Immature natural killer cell (primary cell): ENCODE results near the gene POFUT2. TPM values are rescaled to one million over a fixed set of nuclear protein-coding genes. Genes with fewer than 3 reads are reported as not detected.

ENCODE experiments used
- DNase-seq, 3 donors: peaks; one replicate each; pipeline ENCODE4 v3.0.0; 2022; ENCODE audit warnings: mixed read lengths in 1 of 3
- H3K27ac Mint-ChIP-seq, 6 donors: one replicate each; pipeline ENCODE4 v1.8.0; 2020; ENCODE audit warnings: mixed read lengths in 6 of 6, mild to moderate bottlenecking in 5 of 6, inconsistent platforms in 4 of 6, moderate library complexity in 3 of 6
- H3K27me3 Mint-ChIP-seq, 3 donors: one replicate each; pipeline ENCODE4 v1.8.0; 2020 to 2021; ENCODE audit warnings: low read depth in 3 of 3, mild to moderate bottlenecking in 3 of 3, mixed read lengths in 3 of 3, moderate library complexity in 3 of 3, inconsistent platforms in 1 of 3
- H3K36me3 Mint-ChIP-seq, 3 donors: one replicate each; pipeline ENCODE4 v1.8.0; 2020; ENCODE audit warnings: mixed read lengths in 3 of 3, inconsistent platforms in 2 of 3, mild to moderate bottlenecking in 2 of 3
- H3K4me1 Mint-ChIP-seq, 2 donors: one replicate each; pipeline ENCODE4 v1.8.0; 2020; ENCODE audit warnings: inconsistent platforms in 2 of 2, mild to moderate bottlenecking in 2 of 2, mixed read lengths in 2 of 2, moderate library complexity in 1 of 2
- H3K4me3 Mint-ChIP-seq, 5 donors: one replicate each; pipeline ENCODE4 v1.8.0; 2020; ENCODE audit warnings: mild to moderate bottlenecking in 5 of 5, mixed read lengths in 5 of 5, inconsistent platforms in 3 of 5, moderate library complexity in 3 of 5
- H3K9me3 Mint-ChIP-seq, 6 donors: one replicate each; pipeline ENCODE4 v1.8.0; 2020; ENCODE audit warnings: mild to moderate bottlenecking in 6 of 6, mixed read lengths in 6 of 6, inconsistent platforms in 4 of 6, moderate library complexity in 3 of 6
- polyA plus RNA-seq, 3 donors: library from polyadenylated mRNA; unstranded; fragments of 300-500 nt; fragmentation: Illumina TruSeq; gene quantifications; one replicate each; pipeline ENCODE4 v1.2.3, GENCODE V29; 2021

Gene POFUT2
- polyA plus RNA-seq: 1 to 10 TPM; 1.1 to 5.2 (median 4.7) TPM

GRCh38 chr21:45287438-45288391, at the start of gene POFUT2:
Gene POFUT2 (minus strand): TSS chr21:45287895. CDS start chr21:45287871, 24 bp downstream.
- H3K4me1 Mint-ChIP-seq: peaks cover 15 to 23% of the 10 kb centered on the region in 2 donors
- peaks cover 3 to 18% (median 6%) of the 10 kb centered on the region in 3 donors for H3K27me3 Mint-ChIP-seq
- H3K9me3 Mint-ChIP-seq: no peaks in the 10 kb centered on the region
- DNase-seq: peak; percentile 98
- peaks cover 9 to 16% (median 11%) of the 10 kb centered on the region in 3 donors for H3K36me3 Mint-ChIP-seq
- H3K4me3 Mint-ChIP-seq: peak within 1 kb of the TSS; percentile 69 to 87 (median 82)
- peak within 1 kb of the TSS; percentile 12 to 89 (median 85) for H3K27ac Mint-ChIP-seq

- Mint-ChIP-seq H3K9me3 (no peaks in the 10 kb centered on the region), H3K36me3 (no peaks in the 10 kb centered on the region), H3K4me1 (no peaks in the 10 kb centered on the region), H3K4me3 (no peak overlapping the region), H3K27me3 (peaks cover 2 to 4% (median 4%) of the 10 kb centered on the region in 3 donors), H3K27ac (no peak overlapping the region)
- no peak for DNase-seq
Observed at GRCh38 chr21:45336870-45337269, 49.2 kb upstream of the POFUT2 start.

- DNase-seq: no peak
- peaks cover 2 to 4% (median 4%) of the 10 kb centered on the region in 3 donors for H3K27me3 Mint-ChIP-seq
- no peak overlapping the region for H3K27ac Mint-ChIP-seq
- H3K4me1 Mint-ChIP-seq: no peaks in the 10 kb centered on the region
- no peak overlapping the region for H3K4me3 Mint-ChIP-seq
- H3K36me3 Mint-ChIP-seq: no peaks in the 10 kb centered on the region
- no peaks in the 10 kb centered on the region for H3K9me3 Mint-ChIP-seq
Observed at GRCh38 chr21:45336535-45336810, 48.8 kb upstream of the POFUT2 start.

GRCh38 chr21:45335761-45336534, 48.3 kb upstream of the POFUT2 start:
- Mint-ChIP-seq H3K27ac (no peak overlapping the region), H3K9me3 (no peaks in the 10 kb centered on the region), H3K36me3 (no peaks in the 10 kb centered on the region), H3K4me1 (no peaks in the 10 kb centered on the region), H3K4me3 (no peak overlapping the region), H3K27me3 (peaks cover 2 to 4% (median 4%) of the 10 kb centered on the region in 3 donors)
- no peak for DNase-seq

- Mint-ChIP-seq H3K27ac (no peak overlapping the region), H3K9me3 (no peaks in the 10 kb centered on the region), H3K4me3 (no peak overlapping the region), H3K27me3 (peaks cover 2 to 4% (median 3%) of the 10 kb centered on the region in 3 donors), H3K36me3 (no peaks in the 10 kb centered on the region), H3K4me1 (no peaks in the 10 kb centered on the region)
- no peak for DNase-seq
Observed at GRCh38 chr21:45335151-45335760, 47.6 kb upstream of the POFUT2 start.

GRCh38 chr21:45334591-45335081, 46.9 kb upstream of the POFUT2 start:
- Mint-ChIP-seq H3K4me1 (no peaks in the 10 kb centered on the region), H3K9me3 (no peaks in the 10 kb centered on the region), H3K36me3 (no peaks in the 10 kb centered on the region), H3K27me3 (peaks cover 2 to 4% (median 3%) of the 10 kb centered on the region in 3 donors), H3K4me3 (no peak overlapping the region), H3K27ac (no peak overlapping the region)
- DNase-seq: no peak

GRCh38 chr21:45334134-45334533, 46.4 kb upstream of the POFUT2 start:
- DNase-seq: no peak
- Mint-ChIP-seq H3K27me3 (peaks cover 2 to 4% (median 2%) of the 10 kb centered on the region in 3 donors), H3K36me3 (no peaks in the 10 kb centered on the region), H3K4me3 (no peak overlapping the region), H3K9me3 (no peaks in the 10 kb centered on the region), H3K4me1 (no peaks in the 10 kb centered on the region), H3K27ac (no peak overlapping the region)

- Mint-ChIP-seq H3K4me3 (no peak overlapping the region), H3K9me3 (no peaks in the 10 kb centered on the region), H3K27me3 (peaks cover 1 to 4% (median 2%) of the 10 kb centered on the region in 3 donors), H3K36me3 (no peaks in the 10 kb centered on the region), H3K4me1 (no peaks in the 10 kb centered on the region), H3K27ac (no peak overlapping the region)
- DNase-seq: no peak
Observed at GRCh38 chr21:45333583-45334121, 46.0 kb upstream of the POFUT2 start.

- Mint-ChIP-seq H3K27me3 (peaks cover 1 to 4% (median 2%) of the 10 kb centered on the region in 3 donors), H3K9me3 (no peaks in the 10 kb centered on the region), H3K27ac (no peak overlapping the region), H3K36me3 (no peaks in the 10 kb centered on the region), H3K4me3 (no peak overlapping the region), H3K4me1 (no peaks in the 10 kb centered on the region)
- DNase-seq: no peak
Observed at GRCh38 chr21:45332981-45333582, 45.4 kb upstream of the POFUT2 start.

GRCh38 chr21:45332415-45332814, 44.7 kb upstream of the POFUT2 start:
- peak overlapping the region in 1 of 6 donors; percentile 2 for H3K27ac Mint-ChIP-seq
- H3K36me3 Mint-ChIP-seq: no peaks in the 10 kb centered on the region
- H3K4me3 Mint-ChIP-seq: no peak overlapping the region
- H3K4me1 Mint-ChIP-seq: no peaks in the 10 kb centered on the region
- peaks cover 1 to 4% (median 2%) of the 10 kb centered on the region in 3 donors for H3K27me3 Mint-ChIP-seq
- DNase-seq: no peak
- no peaks in the 10 kb centered on the region for H3K9me3 Mint-ChIP-seq

- Mint-ChIP-seq H3K9me3 (no peaks in the 10 kb centered on the region), H3K4me1 (no peaks in the 10 kb centered on the region), H3K27me3 (peaks cover 3 to 4% (median 4%) of the 10 kb centered on the region in 3 donors), H3K36me3 (no peaks in the 10 kb centered on the region), H3K27ac (no peak overlapping the region), H3K4me3 (no peak overlapping the region)
- no peak for DNase-seq
Observed at GRCh38 chr21:45331531-45332147, 43.9 kb upstream of the POFUT2 start.

GRCh38 chr21:45330851-45331261, 43.2 kb upstream of the POFUT2 start:
- no peak for DNase-seq
- H3K9me3 Mint-ChIP-seq: no peaks in the 10 kb centered on the region
- no peak overlapping the region for H3K27ac Mint-ChIP-seq
- H3K36me3 Mint-ChIP-seq: no peaks in the 10 kb centered on the region
- peaks cover 3 to 4% (median 4%) of the 10 kb centered on the region in 3 donors for H3K27me3 Mint-ChIP-seq
- no peaks in the 10 kb centered on the region for H3K4me1 Mint-ChIP-seq
- no peak overlapping the region for H3K4me3 Mint-ChIP-seq
